K562 (cell line): ENCODE measurements around the gene FTL. TPM values are rescaled to one million over a fixed set of nuclear protein-coding genes. Genes with fewer than 3 reads are reported as not detected.

Experiments
- GTF2E2 ChIP-seq: fragments of 200-800 bp; sonication (Bioruptor generic); IDR thresholded peaks from 2 replicates; pipeline ENCODE4 v1.6.1; 2016; ENCODE audit warnings: missing genetic modification characterization, missing compliant biosample characterization
- L3MBTL2 ChIP-seq: fragments of 450-650 bp; IDR thresholded peaks from 2 replicates; pipeline ENCODE4 v1.6.1; 2016; ENCODE audit warnings: mild to moderate bottlenecking, moderate library complexity
- RAD21 ChIP-seq, 2 experiments: fragments of 250-450 bp in 1 of 2; fragments of 450-650 bp in 1 of 2; sonication (Bioruptor Pico) in 1 of 2; formaldehyde crosslinking in 1 of 2; IDR thresholded peaks in 1 of 2; conservative IDR thresholded peaks in 1 of 2; 2 replicates each; pipeline versions ENCODE4 v1.4.0 to v1.8.0; 2020 to 2022; ENCODE audit warnings: mild to moderate bottlenecking in 2 of 2, moderate library complexity in 1 of 2
- RBFOX2 ChIP-seq: fragments of 200-400 bp; formaldehyde crosslinking; IDR thresholded peaks from 2 replicates; pipeline ENCODE4 v1.6.1; 2017; ENCODE audit warnings: low read depth, mild to moderate bottlenecking, low read length, moderate library complexity
- SMC3 ChIP-seq: conservative IDR thresholded peaks from 2 replicates; pipeline ENCODE4 v1.6.1; 2011; ENCODE audit warnings: low read depth, low read length, improper control_type of control experiment; ENCODE audit not compliant: insufficient read depth
- XRCC5 ChIP-seq: fragments of 200-400 bp; formaldehyde crosslinking; IDR thresholded peaks from 2 replicates; pipeline ENCODE4 v1.6.1; 2017; ENCODE audit warnings: low read depth, mild to moderate bottlenecking, low read length
- ZNF263 ChIP-seq: sonication (generic); formaldehyde crosslinking; IDR thresholded peaks from 2 replicates; pipeline ENCODE4 v1.8.0; 2022; ENCODE audit warnings: mild to moderate bottlenecking, missing genetic modification reagents, borderline replicate concordance
- polyA plus RNA-seq, 8 experiments: library from polyadenylated mRNA; depleted of rRNA in 4 of 8; stranded (reverse) in 5 of 8; unstranded in 3 of 8; fragments of >200 nt; fragmentation: Nextera tagmentation in 2 of 8; fragmentation: Illumina TruSeq in 1 of 8; extraction: Ambion mirVana in 2 of 8; extraction: Trizol in 1 of 8; gene quantifications; 2 replicates each; pipeline versions ENCODE4 v1.2.1 to v1.2.3, GENCODE V29; 2011 to 2014; ENCODE audit warnings: inconsistent platforms in 1 of 8, missing spikeins in 1 of 8
- total RNA-seq, 7 experiments: library from RNA; depleted of rRNA in 6 of 7; stranded (reverse); fragments of >200 nt in 6 of 7; fragmentation: Illumina TruSeq in 2 of 7; extraction: Trizol in 2 of 7; gene quantifications; 2 replicates each; pipeline versions ENCODE4 v1.2.1 to v1.2.3, GENCODE V29; 2011 to 2021; ENCODE audit warnings: low replicate concordance in 1 of 7
- TF ChIP-seq, protein P1 (sequence below), 2 experiments: IDR thresholded peaks; 2 replicates each; pipeline ENCODE4 v1.6.1; 2011; ENCODE audit warnings: borderline replicate concordance in 1 of 2, control low read depth in 1 of 2, low read depth in 1 of 2, low read length in 1 of 2, mild to moderate bottlenecking in 1 of 2, mixed read lengths in 1 of 2, moderate library complexity in 1 of 2; ENCODE audit not compliant: insufficient read depth in 1 of 2, insufficient read length in 1 of 2, poor library complexity in 1 of 2, severe bottlenecking in 1 of 2; ENCODE audit errors: extremely low read depth in 1 of 2
- TF ChIP-seq, protein P2 (sequence below): fragments of 250-450 bp; sonication (Bioruptor Pico); IDR thresholded peaks from 2 replicates; pipeline ENCODE4 v1.6.1; 2021; ENCODE audit warnings: mild to moderate bottlenecking
- TF ChIP-seq, protein P3 (sequence below): sonication (generic); formaldehyde crosslinking; IDR thresholded peaks from 2 replicates; pipeline ENCODE4 v1.9.0; 2022; ENCODE audit warnings: mild to moderate bottlenecking, missing genetic modification reagents

Gene FTL
- total and polyA plus RNA-seq, 9 of the 15 experiments (the other 6 are each of a cell fraction or from before 2014, with no cell fraction given): 1,231 to 27,415 (median 3,965) TPM

DNA sequence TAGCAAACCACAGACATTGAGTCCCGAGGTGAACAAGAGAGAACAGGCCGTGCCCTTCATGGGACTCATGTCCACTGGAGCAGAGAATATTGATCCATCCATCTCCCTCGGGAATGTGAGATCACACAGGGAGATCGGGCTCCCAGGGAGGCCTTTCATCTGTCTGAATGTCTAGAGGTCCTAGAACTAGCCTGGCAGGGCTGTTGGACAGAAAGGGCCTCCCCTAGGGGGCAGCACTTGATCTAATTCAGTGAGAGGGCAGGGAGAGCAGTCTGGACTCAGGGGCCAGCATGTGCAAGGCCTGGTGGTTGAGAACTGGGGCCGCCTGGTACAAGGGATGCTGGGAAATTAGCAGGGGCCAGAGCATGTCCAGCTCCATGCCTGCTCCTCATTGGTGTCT, 32.9 kb downstream of the FTL start (continued):
- TF ChIP-seq, protein P1, sequence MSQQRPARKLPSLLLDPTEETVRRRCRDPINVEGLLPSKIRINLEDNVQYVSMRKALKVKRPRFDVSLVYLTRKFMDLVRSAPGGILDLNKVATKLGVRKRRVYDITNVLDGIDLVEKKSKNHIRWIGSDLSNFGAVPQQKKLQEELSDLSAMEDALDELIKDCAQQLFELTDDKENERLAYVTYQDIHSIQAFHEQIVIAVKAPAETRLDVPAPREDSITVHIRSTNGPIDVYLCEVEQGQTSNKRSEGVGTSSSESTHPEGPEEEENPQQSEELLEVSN (IDR thresholded peaks at IDR 0.05; ENCODE audit: borderline replicate concordance in 1 of 2, extremely low read depth in 1 of 2, insufficient read depth in 1 of 2, insufficient read length in 1 of 2, low read depth in 1 of 2, low read length in 1 of 2, poor library complexity in 1 of 2, severe bottlenecking in 1 of 2): peak in 1 of 2 experiments; percentile 33
- TF ChIP-seq L3MBTL2 (peak; percentile 27; the same call in 1 of the 2 replicates), RBFOX2 (0 out of 2 replicates have a peak, but pooled peaks have one; percentile 17), RAD21 (CRISPR knock-in tag; conservative IDR thresholded peaks at IDR 0.05 in 1 of 2, IDR thresholded peaks at IDR 0.05 in 1 of 2) (peak in 1 of 2 experiments; percentile 50; a peak in 1 of 4 replicates), ZNF263 (CRISPR knock-in tag) (no peak), SMC3 (0 out of 2 replicates have a peak, but pooled peaks have one; percentile 9), GTF2E2 (tag) (no peak), XRCC5 (0 out of 2 replicates have a peak, but pooled peaks have one; percentile 39)
- TF ChIP-seq, protein P2, sequence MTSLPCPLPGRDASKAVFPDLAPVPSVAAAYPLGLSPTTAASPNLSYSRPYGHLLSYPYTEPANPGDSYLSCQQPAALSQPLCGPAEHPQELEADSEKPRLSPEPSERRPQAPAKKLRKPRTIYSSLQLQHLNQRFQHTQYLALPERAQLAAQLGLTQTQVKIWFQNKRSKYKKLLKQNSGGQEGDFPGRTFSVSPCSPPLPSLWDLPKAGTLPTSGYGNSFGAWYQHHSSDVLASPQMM (CRISPR knock-in tag): no peak
- TF ChIP-seq, protein P3, sequence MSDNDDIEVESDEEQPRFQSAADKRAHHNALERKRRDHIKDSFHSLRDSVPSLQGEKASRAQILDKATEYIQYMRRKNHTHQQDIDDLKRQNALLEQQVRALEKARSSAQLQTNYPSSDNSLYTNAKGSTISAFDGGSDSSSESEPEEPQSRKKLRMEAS (CRISPR knock-in tag): peak; percentile 48; the same call in 1 of the 2 replicates
